CD8-positive, alpha-beta memory T cell (primary cell): ENCODE measurements around the gene ZFYVE21. TPM values are rescaled to one million over a fixed set of nuclear protein-coding genes. Genes with fewer than 3 reads are reported as not detected.

Source experiments
- CTCF ChIA-PET: fragments of 350-600 bp; sonication (Branson Sonifier 250); formaldehyde crosslinking; loops from one replicate; lab custom pipeline; 2021; ENCODE audit warnings: antibody characterized with exemption; lab: Charles Lee
- POLR2A ChIA-PET: fragments of 350-600 bp; sonication (Branson Sonifier 250); formaldehyde crosslinking; loops from one replicate; lab custom pipeline; 2021; ENCODE audit warnings: antibody characterized with exemption; lab: Charles Lee
- DNase-seq, 5 donors: peaks; one replicate each; pipeline versions ENCODE4 v3.0.0 to v3.0.0-alpha.2; 2020 to 2022; ENCODE audit warnings: mixed read lengths in 1 of 5
- H3K27ac ChIP-seq: one replicate; pipeline ENCODE4 v1.7.0; 2013; ENCODE audit warnings: low read depth, mild to moderate bottlenecking, low read length, moderate library complexity
- H3K27me3 ChIP-seq: 2 replicates; pipeline ENCODE4 v1.7.0; 2013; ENCODE audit warnings: low read length, mild to moderate bottlenecking; ENCODE audit not compliant: insufficient read depth, poor library complexity, severe bottlenecking
- H3K36me3 ChIP-seq: 2 replicates; pipeline ENCODE4 v1.7.0; 2013; ENCODE audit warnings: mild to moderate bottlenecking, low read length, moderate library complexity; ENCODE audit not compliant: insufficient read depth
- H3K4me1 ChIP-seq: 2 replicates; pipeline ENCODE4 v1.7.0; 2013; ENCODE audit warnings: mild to moderate bottlenecking, low read length, moderate library complexity; ENCODE audit not compliant: insufficient read depth
- H3K4me3 ChIP-seq: 2 replicates; pipeline ENCODE4 v1.7.0; 2013; ENCODE audit warnings: mild to moderate bottlenecking, low read length
- H3K9me3 ChIP-seq: 2 replicates; pipeline ENCODE4 v1.7.0; 2013; ENCODE audit warnings: mild to moderate bottlenecking, low read length
- H3K27ac Mint-ChIP-seq, 8 donors: one replicate each; pipeline ENCODE4 v1.8.0; 2020 to 2021; ENCODE audit warnings: mixed read lengths in 8 of 8, mild to moderate bottlenecking in 6 of 8, inconsistent platforms in 3 of 8, moderate library complexity in 3 of 8
- H3K27me3 Mint-ChIP-seq, 2 donors: one replicate each; pipeline ENCODE4 v1.8.0; 2020 to 2021; ENCODE audit warnings: mixed read lengths in 2 of 2, mild to moderate bottlenecking in 1 of 2, moderate library complexity in 1 of 2
- H3K36me3 Mint-ChIP-seq, 3 donors: one replicate each; pipeline ENCODE4 v1.8.0; 2020 to 2021; ENCODE audit warnings: mixed read lengths in 3 of 3, inconsistent platforms in 1 of 3, mild to moderate bottlenecking in 1 of 3
- H3K4me1 Mint-ChIP-seq, 3 donors: one replicate each; pipeline ENCODE4 v1.8.0; 2020 to 2021; ENCODE audit warnings: mixed read lengths in 3 of 3, inconsistent platforms in 1 of 3, mild to moderate bottlenecking in 1 of 3
- H3K4me3 Mint-ChIP-seq, 7 donors: one replicate each; pipeline ENCODE4 v1.8.0; 2020 to 2021; ENCODE audit warnings: mixed read lengths in 7 of 7, mild to moderate bottlenecking in 6 of 7, moderate library complexity in 4 of 7, inconsistent platforms in 2 of 7
- H3K9me3 Mint-ChIP-seq, 5 donors: one replicate each; pipeline ENCODE4 v1.8.0; 2020 to 2022; ENCODE audit warnings: mixed read lengths in 5 of 5, mild to moderate bottlenecking in 3 of 5, moderate library complexity in 2 of 5, inconsistent platforms in 1 of 5
- polyA plus RNA-seq: library from polyadenylated mRNA; unstranded; fragments of 300-500 nt; fragmentation: Illumina TruSeq; gene quantifications from one replicate; pipeline ENCODE4 v1.2.3, GENCODE V29; 2021
- total RNA-seq, 2 experiments: library from RNA; stranded (reverse); gene quantifications; one replicate each; pipeline ENCODE4 v1.2.3, GENCODE V29; 2021

Gene ZFYVE21
- total and polyA plus RNA-seq, 3 experiments from 2014 or later = 15.1 to 18.1 (median 15.9) TPM

- ChIA-PET POLR2A (no interaction called here), CTCF (no interaction called here)
- no peaks in the 10 kb centered on the region for H3K4me1 ChIP-seq
- peaks cover 0 to 2% (median 0%) of the 10 kb centered on the region in 3 donors for H3K4me1 Mint-ChIP-seq
- DNase-seq = no peak
- H3K27ac ChIP-seq = no peak overlapping the region
- no peaks in the 10 kb centered on the region for H3K9me3 ChIP-seq
- peaks cover 0 to 2% of the 10 kb centered on the region in 2 donors for H3K27me3 Mint-ChIP-seq
- H3K27ac Mint-ChIP-seq = peak overlapping the region in 1 of 8 donors; percentile 30
- no peaks in the 10 kb centered on the region for H3K9me3 Mint-ChIP-seq
- H3K27me3 ChIP-seq = no peaks in the 10 kb centered on the region
- H3K4me3 ChIP-seq = no peak overlapping the region
- H3K4me3 Mint-ChIP-seq = no peak overlapping the region
- peaks cover 4% of the 10 kb centered on the region for H3K36me3 ChIP-seq
- H3K36me3 Mint-ChIP-seq = peaks cover 0 to 46% (median 0%) of the 10 kb centered on the region in 3 donors
Measured at GRCh38 chr14:103704708-103705107, 10.9 kb upstream of the ZFYVE21 start.

- peaks cover 4% of the 10 kb centered on the region for H3K36me3 ChIP-seq
- H3K4me1 Mint-ChIP-seq = peaks cover 0 to 2% (median 0%) of the 10 kb centered on the region in 3 donors
- no peaks in the 10 kb centered on the region for H3K9me3 ChIP-seq
- POLR2A ChIA-PET = no interaction called here
- CTCF ChIA-PET = no interaction called here
- H3K4me1 ChIP-seq = no peaks in the 10 kb centered on the region
- H3K27me3 Mint-ChIP-seq = peaks cover 0 to 2% of the 10 kb centered on the region in 2 donors
- no peak overlapping the region for H3K4me3 ChIP-seq
- H3K9me3 Mint-ChIP-seq = no peaks in the 10 kb centered on the region
- no peaks in the 10 kb centered on the region for H3K27me3 ChIP-seq
- H3K27ac Mint-ChIP-seq = peak overlapping the region in 1 of 8 donors; percentile 30
- H3K36me3 Mint-ChIP-seq = peaks cover 0 to 43% (median 0%) of the 10 kb centered on the region in 3 donors
- no peak overlapping the region for H3K27ac ChIP-seq
- DNase-seq = no peak
- no peak overlapping the region for H3K4me3 Mint-ChIP-seq
Measured at GRCh38 chr14:103705118-103705503, 10.5 kb upstream of the ZFYVE21 start.

- no peak overlapping the region for H3K27ac ChIP-seq
- Mint-ChIP-seq H3K27me3 (peaks cover 0 to 2% of the 10 kb centered on the region in 2 donors), H3K9me3 (no peaks in the 10 kb centered on the region), H3K36me3 (peaks cover 0 to 43% (median 0%) of the 10 kb centered on the region in 3 donors), H3K4me1 (peaks cover 0 to 2% (median under 1%) of the 10 kb centered on the region in 3 donors), H3K27ac (no peak overlapping the region), H3K4me3 (no peak overlapping the region)
- no peaks in the 10 kb centered on the region for H3K4me1 ChIP-seq
- no peak for DNase-seq
- no peaks in the 10 kb centered on the region for H3K9me3 ChIP-seq
- H3K27me3 ChIP-seq = no peaks in the 10 kb centered on the region
- ChIA-PET POLR2A (no interaction called here), CTCF (no interaction called here)
- no peak overlapping the region for H3K4me3 ChIP-seq
- peaks cover 4% of the 10 kb centered on the region for H3K36me3 ChIP-seq
Measured at GRCh38 chr14:103705504-103706284, 9.9 kb upstream of the ZFYVE21 start.

GRCh38 chr14:103706551-103707328, 8.9 kb upstream of the ZFYVE21 start:
- Mint-ChIP-seq H3K27ac (no peak overlapping the region), H3K27me3 (peaks cover 0 to 2% of the 10 kb centered on the region in 2 donors), H3K9me3 (no peaks in the 10 kb centered on the region), H3K4me3 (no peak overlapping the region), H3K36me3 (peaks cover 0 to 42% (median 0%) of the 10 kb centered on the region in 3 donors), H3K4me1 (peaks cover 0 to 8% (median 2%) of the 10 kb centered on the region in 3 donors)
- Histone ChIP-seq H3K4me1 (no peaks in the 10 kb centered on the region), H3K27ac (no peak overlapping the region), H3K9me3 (no peaks in the 10 kb centered on the region), H3K36me3 (peaks cover 4% of the 10 kb centered on the region), H3K27me3 (no peaks in the 10 kb centered on the region), H3K4me3 (no peak overlapping the region)
- CTCF ChIA-PET = no interaction called here
- POLR2A ChIA-PET = no interaction called here
- no peak for DNase-seq

- no peak for DNase-seq
- H3K4me1 ChIP-seq = no peaks in the 10 kb centered on the region
- Mint-ChIP-seq H3K36me3 (peaks cover 0 to 34% (median 0%) of the 10 kb centered on the region in 3 donors), H3K27me3 (peaks cover 0 to 2% of the 10 kb centered on the region in 2 donors), H3K4me1 (peaks cover 0 to 11% (median 2%) of the 10 kb centered on the region in 3 donors), H3K27ac (no peak overlapping the region), H3K9me3 (no peaks in the 10 kb centered on the region), H3K4me3 (no peak overlapping the region)
- no peaks in the 10 kb centered on the region for H3K9me3 ChIP-seq
- no peaks in the 10 kb centered on the region for H3K27me3 ChIP-seq
- ChIA-PET POLR2A (no interaction called here), CTCF (no interaction called here)
- peaks cover 4% of the 10 kb centered on the region for H3K36me3 ChIP-seq
- no peak overlapping the region for H3K4me3 ChIP-seq
- H3K27ac ChIP-seq = no peak overlapping the region
Measured at GRCh38 chr14:103707329-103708263, 8.0 kb upstream of the ZFYVE21 start.

GRCh38 chr14:103708750-103709187, 6.8 kb upstream of the ZFYVE21 start:
- H3K9me3 Mint-ChIP-seq = no peaks in the 10 kb centered on the region
- H3K36me3 Mint-ChIP-seq = peaks cover 0 to 24% (median 0%) of the 10 kb centered on the region in 3 donors
- H3K27me3 Mint-ChIP-seq = peaks cover 0 to 2% of the 10 kb centered on the region in 2 donors
- H3K27ac Mint-ChIP-seq = no peak overlapping the region
- H3K4me1 ChIP-seq = peaks cover under 1% of the 10 kb centered on the region
- no peak overlapping the region for H3K4me3 ChIP-seq
- H3K4me3 Mint-ChIP-seq = no peak overlapping the region
- ChIA-PET CTCF (no interaction called here), POLR2A (no interaction called here)
- no peak overlapping the region for H3K27ac ChIP-seq
- H3K4me1 Mint-ChIP-seq = peaks cover 2 to 18% (median 8%) of the 10 kb centered on the region in 3 donors
- H3K9me3 ChIP-seq = no peaks in the 10 kb centered on the region
- H3K36me3 ChIP-seq = no peaks in the 10 kb centered on the region
- no peak for DNase-seq
- H3K27me3 ChIP-seq = no peaks in the 10 kb centered on the region

GRCh38 chr14:103709814-103710213, 5.8 kb upstream of the ZFYVE21 start:
- ChIA-PET CTCF (no interaction called here), POLR2A (no interaction called here)
- no peak for DNase-seq
- H3K4me3 ChIP-seq = no peak overlapping the region
- H3K27me3 Mint-ChIP-seq = peaks cover 0 to 2% of the 10 kb centered on the region in 2 donors
- H3K27ac Mint-ChIP-seq = no peak overlapping the region
- no peaks in the 10 kb centered on the region for H3K9me3 Mint-ChIP-seq
- no peak overlapping the region for H3K4me3 Mint-ChIP-seq
- no peaks in the 10 kb centered on the region for H3K9me3 ChIP-seq
- H3K4me1 Mint-ChIP-seq = peaks cover 9 to 27% (median 9%) of the 10 kb centered on the region in 3 donors
- H3K36me3 ChIP-seq = no peaks in the 10 kb centered on the region
- no peaks in the 10 kb centered on the region for H3K27me3 ChIP-seq
- peaks cover 11% of the 10 kb centered on the region for H3K4me1 ChIP-seq
- H3K27ac ChIP-seq = no peak overlapping the region
- H3K36me3 Mint-ChIP-seq = peaks cover 0 to 20% (median 0%) of the 10 kb centered on the region in 3 donors
